ENCODE data around the gene NDUFB5. TPM values are rescaled to one million over a fixed set of nuclear protein-coding genes. Genes with fewer than 3 reads are reported as not detected.

The NDUFB5 gene
- total RNA-seq, 1 experiment from 2014 or later, result 95.6 TPM

- TF ChIP-seq AFF4 (CRISPR knock-in tag; IDR thresholded peaks at IDR 0.05; ENCODE audit: borderline replicate concordance) (no peak), USF2 (CRISPR knock-in tag; IDR thresholded peaks at IDR 0.05) (no peak), ATF6 (CRISPR knock-in tag; IDR thresholded peaks at IDR 0.05) (no peak), ESRRA (CRISPR knock-in tag; IDR thresholded peaks at IDR 0.05; ENCODE audit: borderline replicate concordance) (no peak)
These were observed 15.5 kb upstream of the NDUFB5 start (continued) for GRCh38 chr3:179589143-179589542.

GRCh38 chr3:179590669-179591068 is 13.9 kb upstream of the NDUFB5 start:
- Mint-ChIP-seq H3K36me3 (peaks cover 61% of the 10 kb centered on the region), H3K4me3 (no peak overlapping the region), H3K4me1 (no peaks in the 10 kb centered on the region), H3K27ac (no peak overlapping the region), H3K27me3 (ENCODE audit: low read depth) (no peaks in the 10 kb centered on the region), H3K9me3 (no peaks in the 10 kb centered on the region)
- ATAC-seq (no peak), DNase-seq (ENCODE audit: low spot score) (no peak)
- ChIA-PET POLR2A (interaction anchor here (0.8 kb wide), 1 partner anchor 14 kb away, joined by 3 read pairs; the partner anchor contains the start of genes MRPL47 and NDUFB5), CTCF (interaction anchor here (0.9 kb wide), 1 partner anchor 59 kb away, joined by 4 read pairs; no protein-coding TSS in a partner anchor)
- TF ChIP-seq ELF4 (CRISPR knock-in tag; IDR thresholded peaks at IDR 0.05; ENCODE audit: low read depth) (no peak), NR2C2 (CRISPR knock-in tag; IDR thresholded peaks at IDR 0.05) (no peak), AR (CRISPR knock-in tag; IDR thresholded peaks at IDR 0.05) (no peak), HMGA2 (CRISPR knock-in tag; IDR thresholded peaks at IDR 0.05) (no peak), ESRRA (CRISPR knock-in tag; IDR thresholded peaks at IDR 0.05; ENCODE audit: borderline replicate concordance) (no peak), E2F5 (CRISPR knock-in tag; IDR thresholded peaks at IDR 0.05) (no peak), ZBTB21 (CRISPR knock-in tag; IDR thresholded peaks at IDR 0.05; ENCODE audit: borderline replicate concordance) (no peak), NFATC4 (CRISPR knock-in tag; IDR thresholded peaks at IDR 0.05) (no peak), ZNF121 (CRISPR knock-in tag; IDR thresholded peaks at IDR 0.05) (no peak), E2F4 (CRISPR knock-in tag; IDR thresholded peaks at IDR 0.05; ENCODE audit: borderline replicate concordance, low read depth) (no peak), ETV6 (CRISPR knock-in tag; IDR thresholded peaks at IDR 0.05) (no peak), ATF6 (CRISPR knock-in tag; IDR thresholded peaks at IDR 0.05) (no peak), TEAD1 (CRISPR knock-in tag; IDR thresholded peaks at IDR 0.05) (no peak), SOX15 (CRISPR knock-in tag; IDR thresholded peaks at IDR 0.05) (no peak), ZNF671 (CRISPR knock-in tag; IDR thresholded peaks at IDR 0.05) (no peak)

All from WTC11 (cell line).